Panc1 (cell line): ENCODE data around the gene ABLIM2. TPM values are rescaled to one million over a fixed set of nuclear protein-coding genes. Genes with fewer than 3 reads are reported as not detected.

Experiments
- ATAC-seq: fragments of 200-7000 bp; cut with Tn5 transposase; 2 replicates; pipeline ENCODE4 v1.9.1; 2020; ENCODE audit warnings: mild to moderate bottlenecking, moderate library complexity
- BruUV-seq: library from RNA; stranded (reverse); fragments of 400-500 nt; replicated peaks from 2 replicates; lab custom pipeline; 2021; lab: Mats Ljungman, UMichigan
- CTCF ChIA-PET: fragments of 300-600 bp; sonication (Branson Sonifier 250); formaldehyde crosslinking; loops from one replicate; lab custom pipeline; 2022; ENCODE audit warnings: antibody characterized with exemption; lab: Charles Lee
- POLR2A ChIA-PET: fragments of 300-600 bp; sonication (Branson Sonifier 250); formaldehyde crosslinking; loops from one replicate; lab custom pipeline; 2022; ENCODE audit warnings: antibody characterized with exemption; lab: Charles Lee
- DNase-seq: peaks from one replicate; pipeline ENCODE4 v3.0.0-alpha.2; 2010; ENCODE audit warnings: low read depth, low spot score
- H3K27ac ChIP-seq: 2 replicates; pipeline ENCODE4 v1.5.1; 2011; ENCODE audit warnings: mild to moderate bottlenecking, low read length, inconsistent platforms
- H3K27me3 ChIP-seq: fragments of 200-500 bp; sonication (Bioruptor generic); 2 replicates; pipeline ENCODE4 v1.6.0; 2014; ENCODE audit warnings: low read length, inconsistent platforms; ENCODE audit not compliant: control insufficient read depth, insufficient read depth
- H3K36me3 ChIP-seq: fragments of 200-500 bp; sonication (Bioruptor generic); 2 replicates; pipeline ENCODE4 v1.5.1; 2014; ENCODE audit warnings: inconsistent platforms, mild to moderate bottlenecking, low read length, moderate library complexity; ENCODE audit not compliant: control insufficient read depth, insufficient read depth
- H3K4me1 ChIP-seq: 2 replicates; pipeline ENCODE4 v1.5.1; 2011; ENCODE audit warnings: inconsistent platforms, mild to moderate bottlenecking, low read length, moderate library complexity; ENCODE audit not compliant: control insufficient read depth, insufficient read depth
- H3K4me3 ChIP-seq, 2 experiments: 2 replicates each; pipeline ENCODE4 v1.5.1; 2011 to 2012; ENCODE audit warnings: low read depth in 2 of 2, low read length in 2 of 2, mild to moderate bottlenecking in 2 of 2, inconsistent platforms in 1 of 2, moderate library complexity in 1 of 2
- H3K9me3 ChIP-seq: fragments of 200-500 bp; sonication (Bioruptor generic); 2 replicates; pipeline ENCODE4 v1.5.1; 2014; ENCODE audit warnings: low read depth, mild to moderate bottlenecking, inconsistent platforms, low read length, moderate library complexity; ENCODE audit not compliant: control insufficient read depth, insufficient read depth
- POLR2AphosphoS5 ChIP-seq: IDR thresholded peaks from 2 replicates; pipeline ENCODE4 v1.6.1; 2012; ENCODE audit warnings: mild to moderate bottlenecking, low read depth, low read length, moderate library complexity
- SIN3A ChIP-seq: IDR thresholded peaks from 2 replicates; pipeline ENCODE4 v1.6.1; 2012; ENCODE audit warnings: low read depth, mild to moderate bottlenecking, low read length, moderate library complexity, borderline replicate concordance; ENCODE audit not compliant: insufficient read depth
- TCF7L2 ChIP-seq: IDR thresholded peaks from 2 replicates; pipeline ENCODE4 v1.6.1; 2011; ENCODE audit warnings: mild to moderate bottlenecking, low read depth, low read length, inconsistent platforms
- in situ Hi-C: cut with HindIII; loops from 2 replicates; pipeline ENCODE4 v1.10.0; 2016; ENCODE audit warnings: low sequenced_read_pairs, low pct_unique_long_range_greater_than_20kb
- intact Hi-C: fragments of 100-400 bp; cut with micrococcal nuclease; formaldehyde crosslinking; loops from one replicate; pipeline ENCODE4 v1.10.0; 2022; ENCODE audit not compliant: unreplicated experiment
- total RNA-seq: library from RNA; stranded (reverse); gene quantifications from one replicate; pipeline ENCODE4 v1.2.1, GENCODE V29; 2021; ENCODE audit not compliant: unreplicated experiment
- TF ChIP-seq, protein P1 (sequence below): fragments of 450-650 bp; IDR thresholded peaks from 2 replicates; pipeline ENCODE4 v1.5.1; 2017; ENCODE audit warnings: mild to moderate bottlenecking
- TF ChIP-seq, protein P2 (sequence below), 2 experiments: IDR thresholded peaks; 2 replicates each; pipeline ENCODE4 v1.6.1; 2011 to 2012; ENCODE audit warnings: low read depth in 2 of 2, control low read depth in 1 of 2, low read length in 1 of 2, mild to moderate bottlenecking in 1 of 2, moderate library complexity in 1 of 2; ENCODE audit not compliant: insufficient read depth in 1 of 2

Gene ABLIM2
- total RNA-seq, 1 experiment from 2014 or later: 0.64 TPM

DNA sequence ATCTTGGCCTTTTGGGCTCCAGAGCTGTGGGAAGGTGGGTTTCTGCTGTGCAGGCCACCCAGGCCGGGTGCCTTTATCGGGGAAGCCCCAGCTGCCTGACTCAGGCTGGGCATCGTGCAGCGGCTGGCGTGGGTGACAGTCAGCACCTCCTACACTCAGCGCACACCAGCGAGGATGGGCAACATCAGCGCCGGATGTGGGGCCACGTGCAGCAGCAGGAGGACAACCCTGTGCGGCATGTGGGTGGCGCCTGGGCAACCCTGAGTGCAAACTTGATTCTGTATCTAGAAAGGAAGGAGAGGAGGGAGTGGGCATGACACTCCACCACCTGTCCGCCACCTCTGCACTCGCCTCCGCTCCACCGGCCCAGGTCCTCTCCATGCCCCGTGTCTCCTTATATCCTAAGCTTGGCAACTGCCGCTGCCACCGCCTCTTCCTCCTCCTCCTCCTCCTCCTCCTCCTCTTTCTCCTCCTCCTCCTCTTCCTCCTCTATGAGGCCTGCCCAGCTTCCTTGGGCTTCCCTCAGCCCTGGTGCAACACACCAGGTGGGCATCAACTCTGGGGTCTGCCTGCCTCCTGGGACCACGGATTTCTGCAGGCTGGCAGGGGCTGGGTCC is 111.6 kb downstream of the ABLIM2 start:
- in situ Hi-C loops (no loop called here), intact Hi-C loops (no loop called here)
- no peaks in the 10 kb centered on the region; the same call in 1 of the 2 replicates for H3K4me1 ChIP-seq
- TF ChIP-seq, protein P1, sequence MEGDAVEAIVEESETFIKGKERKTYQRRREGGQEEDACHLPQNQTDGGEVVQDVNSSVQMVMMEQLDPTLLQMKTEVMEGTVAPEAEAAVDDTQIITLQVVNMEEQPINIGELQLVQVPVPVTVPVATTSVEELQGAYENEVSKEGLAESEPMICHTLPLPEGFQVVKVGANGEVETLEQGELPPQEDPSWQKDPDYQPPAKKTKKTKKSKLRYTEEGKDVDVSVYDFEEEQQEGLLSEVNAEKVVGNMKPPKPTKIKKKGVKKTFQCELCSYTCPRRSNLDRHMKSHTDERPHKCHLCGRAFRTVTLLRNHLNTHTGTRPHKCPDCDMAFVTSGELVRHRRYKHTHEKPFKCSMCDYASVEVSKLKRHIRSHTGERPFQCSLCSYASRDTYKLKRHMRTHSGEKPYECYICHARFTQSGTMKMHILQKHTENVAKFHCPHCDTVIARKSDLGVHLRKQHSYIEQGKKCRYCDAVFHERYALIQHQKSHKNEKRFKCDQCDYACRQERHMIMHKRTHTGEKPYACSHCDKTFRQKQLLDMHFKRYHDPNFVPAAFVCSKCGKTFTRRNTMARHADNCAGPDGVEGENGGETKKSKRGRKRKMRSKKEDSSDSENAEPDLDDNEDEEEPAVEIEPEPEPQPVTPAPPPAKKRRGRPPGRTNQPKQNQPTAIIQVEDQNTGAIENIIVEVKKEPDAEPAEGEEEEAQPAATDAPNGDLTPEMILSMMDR: no peak
- TF ChIP-seq SIN3A: no peak
- TF ChIP-seq, protein P2, sequence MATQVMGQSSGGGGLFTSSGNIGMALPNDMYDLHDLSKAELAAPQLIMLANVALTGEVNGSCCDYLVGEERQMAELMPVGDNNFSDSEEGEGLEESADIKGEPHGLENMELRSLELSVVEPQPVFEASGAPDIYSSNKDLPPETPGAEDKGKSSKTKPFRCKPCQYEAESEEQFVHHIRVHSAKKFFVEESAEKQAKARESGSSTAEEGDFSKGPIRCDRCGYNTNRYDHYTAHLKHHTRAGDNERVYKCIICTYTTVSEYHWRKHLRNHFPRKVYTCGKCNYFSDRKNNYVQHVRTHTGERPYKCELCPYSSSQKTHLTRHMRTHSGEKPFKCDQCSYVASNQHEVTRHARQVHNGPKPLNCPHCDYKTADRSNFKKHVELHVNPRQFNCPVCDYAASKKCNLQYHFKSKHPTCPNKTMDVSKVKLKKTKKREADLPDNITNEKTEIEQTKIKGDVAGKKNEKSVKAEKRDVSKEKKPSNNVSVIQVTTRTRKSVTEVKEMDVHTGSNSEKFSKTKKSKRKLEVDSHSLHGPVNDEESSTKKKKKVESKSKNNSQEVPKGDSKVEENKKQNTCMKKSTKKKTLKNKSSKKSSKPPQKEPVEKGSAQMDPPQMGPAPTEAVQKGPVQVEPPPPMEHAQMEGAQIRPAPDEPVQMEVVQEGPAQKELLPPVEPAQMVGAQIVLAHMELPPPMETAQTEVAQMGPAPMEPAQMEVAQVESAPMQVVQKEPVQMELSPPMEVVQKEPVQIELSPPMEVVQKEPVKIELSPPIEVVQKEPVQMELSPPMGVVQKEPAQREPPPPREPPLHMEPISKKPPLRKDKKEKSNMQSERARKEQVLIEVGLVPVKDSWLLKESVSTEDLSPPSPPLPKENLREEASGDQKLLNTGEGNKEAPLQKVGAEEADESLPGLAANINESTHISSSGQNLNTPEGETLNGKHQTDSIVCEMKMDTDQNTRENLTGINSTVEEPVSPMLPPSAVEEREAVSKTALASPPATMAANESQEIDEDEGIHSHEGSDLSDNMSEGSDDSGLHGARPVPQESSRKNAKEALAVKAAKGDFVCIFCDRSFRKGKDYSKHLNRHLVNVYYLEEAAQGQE (IDR thresholded peaks at IDR 0.05; ENCODE audit: insufficient read depth in 1 of 2, low read depth in 2 of 2, low read length in 1 of 2): no peak
- TF ChIP-seq TCF7L2: no peak
- TF ChIP-seq POLR2AphosphoS5: no peak
- H3K36me3 ChIP-seq: no peaks in the 10 kb centered on the region
- DNase-seq (no peak), ATAC-seq (no peak)
- H3K27me3 ChIP-seq: no peaks in the 10 kb centered on the region
- BruUV-seq: no TSS peak
- ChIA-PET CTCF (no interaction called here), POLR2A (no interaction called here)
- H3K4me3 ChIP-seq: no peak overlapping the region
- H3K27ac ChIP-seq: no peak overlapping the region
- no peaks in the 10 kb centered on the region for H3K9me3 ChIP-seq

DNA sequence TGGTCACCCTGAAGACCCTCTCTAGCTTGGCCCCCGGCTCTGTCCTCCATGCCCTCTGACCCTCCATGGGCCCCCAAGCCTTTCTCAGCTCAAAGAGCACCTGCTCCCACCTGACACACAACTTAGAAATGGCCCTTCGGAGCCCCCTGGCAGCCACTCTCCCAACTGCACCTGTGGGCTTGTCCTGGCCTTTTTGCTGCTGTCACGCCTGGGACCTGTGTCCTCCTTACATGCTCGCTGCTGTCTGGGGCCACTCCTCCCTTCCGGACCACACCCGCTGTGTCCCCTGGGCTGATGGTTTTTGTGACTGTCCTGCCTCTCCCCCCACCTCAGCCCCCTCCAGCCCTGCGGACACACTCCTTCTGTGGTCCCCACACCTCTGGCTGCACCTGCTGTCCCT is 112.7 kb downstream of the ABLIM2 start:
- CTCF ChIA-PET: no interaction called here
- Histone ChIP-seq H3K27me3 (no peaks in the 10 kb centered on the region), H3K27ac (no peak overlapping the region), H3K9me3 (no peaks in the 10 kb centered on the region), H3K4me3 (no peak overlapping the region), H3K36me3 (no peaks in the 10 kb centered on the region), H3K4me1 (no peaks in the 10 kb centered on the region; the same call in 1 of the 2 replicates)
- DNase-seq (no peak), ATAC-seq (no peak)
- intact Hi-C loops: no loop called here
- BruUV-seq: no TSS peak
- in situ Hi-C loops: no loop called here
- POLR2A ChIA-PET: no interaction called here
- TF ChIP-seq, protein P1: no peak
- TF ChIP-seq TCF7L2: no peak
- no peak for TF ChIP-seq SIN3A
- no peak for TF ChIP-seq POLR2AphosphoS5
- TF ChIP-seq, protein P2 (IDR thresholded peaks at IDR 0.05; ENCODE audit: insufficient read depth in 1 of 2, low read depth in 2 of 2, low read length in 1 of 2): no peak
